ENCODE results near the gene DHCR24.

GRCh38 chr1:54833121-54833520 is 53.9 kb downstream of the DHCR24 start:
- TF ChIP-seq CTCF (IDR thresholded peaks at IDR 0.05 in 8 of 11, conservative IDR thresholded peaks at IDR 0.05 in 3 of 11) (no peak), POLR2A (IDR thresholded peaks at IDR 0.05) (no peak)

Measured in spleen (tissue), 7 donors.